ENCODE results near the gene OPCML. TPM values are rescaled to one million over a fixed set of nuclear protein-coding genes. Genes with fewer than 3 reads are reported as not detected.

Gene OPCML
- polyA plus RNA-seq, 1 donor from 2014 or later: 11.6 TPM

GRCh38 chr11:133385781-133386180 is 146.5 kb downstream of the OPCML start:
- H3K4me3 ChIP-seq (ENCODE audit: low read length): no peak overlapping the region
- H3K79me2 ChIP-seq (replicated peaks; ENCODE audit: insufficient read depth, low read length): no peaks in the 10 kb centered on the region
- no peaks in the 10 kb centered on the region for H3K9me3 ChIP-seq (ENCODE audit: low read length)
- no peaks in the 10 kb centered on the region for H3F3A ChIP-seq (ENCODE audit: insufficient read depth, low read length, poor library complexity, severe bottlenecking)
- no peak overlapping the region for H2AFZ ChIP-seq (ENCODE audit: low read depth, low read length)
- no peaks in the 10 kb centered on the region for H3K9me2 ChIP-seq (ENCODE audit: insufficient read depth, low read length)
- H3K27me3 ChIP-seq (ENCODE audit: insufficient read depth, low read depth, low read length): no peaks in the 10 kb centered on the region
- no peak overlapping the region for H3K9ac ChIP-seq (ENCODE audit: low read length)
- TF ChIP-seq CTCF (IDR thresholded peaks at IDR 0.05; ENCODE audit: poor library complexity, severe bottlenecking) (no peak), REST (IDR thresholded peaks at IDR 0.05; ENCODE audit: borderline replicate concordance) (no peak), EZH2 (IDR thresholded peaks at IDR 0.05; ENCODE audit: borderline replicate concordance, insufficient read depth, low read length, poor library complexity, severe bottlenecking) (no peak), SMC3 (conservative IDR thresholded peaks at IDR 0.05; ENCODE audit: poor library complexity) (no peak), TAF1 (IDR thresholded peaks at IDR 0.05; ENCODE audit: low read depth) (no peak), RAD21 (conservative IDR thresholded peaks at IDR 0.05) (no peak), POLR2AphosphoS5 (IDR thresholded peaks at IDR 0.05) (no peak), MXI1 (conservative IDR thresholded peaks at IDR 0.05; ENCODE audit: poor library complexity, severe bottlenecking) (no peak), EP300 (conservative IDR thresholded peaks at IDR 0.05; ENCODE audit: poor library complexity, severe bottlenecking) (no peak)
- H3K4me2 ChIP-seq (ENCODE audit: low read length): no peak overlapping the region
- H4K20me1 ChIP-seq (ENCODE audit: insufficient read depth): no peaks in the 10 kb centered on the region
- no peaks in the 10 kb centered on the region for H3K36me3 ChIP-seq (ENCODE audit: insufficient read depth, low read length)
- H3K27ac ChIP-seq (ENCODE audit: low read length): no peak overlapping the region

GRCh38 chr11:133384731-133385130 is 147.6 kb downstream of the OPCML start:
- Histone ChIP-seq H4K20me1 (ENCODE audit: insufficient read depth) (no peaks in the 10 kb centered on the region), H2AFZ (ENCODE audit: low read depth, low read length) (no peak overlapping the region), H3K4me3 (ENCODE audit: low read length) (no peak overlapping the region), H3K4me2 (ENCODE audit: low read length) (no peak overlapping the region), H3K9ac (ENCODE audit: low read length) (no peak overlapping the region), H3K27ac (ENCODE audit: low read length) (no peak overlapping the region), H3K36me3 (ENCODE audit: insufficient read depth, low read length) (no peaks in the 10 kb centered on the region), H3K79me2 (replicated peaks; ENCODE audit: insufficient read depth, low read length) (no peaks in the 10 kb centered on the region), H3K9me2 (ENCODE audit: insufficient read depth, low read length) (no peaks in the 10 kb centered on the region), H3K27me3 (ENCODE audit: insufficient read depth, low read depth, low read length) (no peaks in the 10 kb centered on the region), H3K9me3 (ENCODE audit: low read length) (no peaks in the 10 kb centered on the region), H3F3A (ENCODE audit: insufficient read depth, low read length, poor library complexity, severe bottlenecking) (no peaks in the 10 kb centered on the region)
- TF ChIP-seq MXI1 (conservative IDR thresholded peaks at IDR 0.05; ENCODE audit: poor library complexity, severe bottlenecking) (no peak), RAD21 (conservative IDR thresholded peaks at IDR 0.05) (no peak), SMC3 (conservative IDR thresholded peaks at IDR 0.05; ENCODE audit: poor library complexity) (no peak)

- TF ChIP-seq TAF1 (IDR thresholded peaks at IDR 0.05; ENCODE audit: low read depth) (no peak), EP300 (conservative IDR thresholded peaks at IDR 0.05; ENCODE audit: poor library complexity, severe bottlenecking) (no peak), SMC3 (conservative IDR thresholded peaks at IDR 0.05; ENCODE audit: poor library complexity) (no peak), MXI1 (conservative IDR thresholded peaks at IDR 0.05; ENCODE audit: poor library complexity, severe bottlenecking) (no peak), CTCF (IDR thresholded peaks at IDR 0.05; ENCODE audit: poor library complexity, severe bottlenecking) (no peak), RAD21 (conservative IDR thresholded peaks at IDR 0.05) (no peak), POLR2AphosphoS5 (IDR thresholded peaks at IDR 0.05) (no peak), REST (IDR thresholded peaks at IDR 0.05; ENCODE audit: borderline replicate concordance) (no peak), EZH2 (IDR thresholded peaks at IDR 0.05; ENCODE audit: borderline replicate concordance, insufficient read depth, low read length, poor library complexity, severe bottlenecking) (no peak)
- H3K9ac ChIP-seq (ENCODE audit: low read length): no peak overlapping the region
- no peak overlapping the region for H3K4me3 ChIP-seq (ENCODE audit: low read length)
- H3K4me2 ChIP-seq (ENCODE audit: low read length): no peak overlapping the region
- no peak overlapping the region for H2AFZ ChIP-seq (ENCODE audit: low read depth, low read length)
- no peaks in the 10 kb centered on the region for H3K36me3 ChIP-seq (ENCODE audit: insufficient read depth, low read length)
- H3F3A ChIP-seq (ENCODE audit: insufficient read depth, low read length, poor library complexity, severe bottlenecking): no peaks in the 10 kb centered on the region
- H3K9me2 ChIP-seq (ENCODE audit: insufficient read depth, low read length): no peaks in the 10 kb centered on the region
- H4K20me1 ChIP-seq (ENCODE audit: insufficient read depth): no peaks in the 10 kb centered on the region
- no peaks in the 10 kb centered on the region for H3K79me2 ChIP-seq (replicated peaks; ENCODE audit: insufficient read depth, low read length)
- H3K27ac ChIP-seq (ENCODE audit: low read length): no peak overlapping the region
- no peaks in the 10 kb centered on the region for H3K9me3 ChIP-seq (ENCODE audit: low read length)
- H3K27me3 ChIP-seq (ENCODE audit: insufficient read depth, low read depth, low read length): no peaks in the 10 kb centered on the region
These were observed 148.6 kb downstream of the OPCML start for GRCh38 chr11:133383689-133384088.
